ENCODE data around the gene COTL1. TPM values are rescaled to one million over a fixed set of nuclear protein-coding genes. Genes with fewer than 3 reads are reported as not detected.
A peak's percentile ranks its signal among the peaks of the same experiment; 100 is the strongest.

The COTL1 gene
- total and polyA plus RNA-seq, 9 of the 15 experiments (the other 6 are each of a cell fraction or from before 2014, with no cell fraction given) = 27.7 to 185 (median 72.5) TPM

DNA sequence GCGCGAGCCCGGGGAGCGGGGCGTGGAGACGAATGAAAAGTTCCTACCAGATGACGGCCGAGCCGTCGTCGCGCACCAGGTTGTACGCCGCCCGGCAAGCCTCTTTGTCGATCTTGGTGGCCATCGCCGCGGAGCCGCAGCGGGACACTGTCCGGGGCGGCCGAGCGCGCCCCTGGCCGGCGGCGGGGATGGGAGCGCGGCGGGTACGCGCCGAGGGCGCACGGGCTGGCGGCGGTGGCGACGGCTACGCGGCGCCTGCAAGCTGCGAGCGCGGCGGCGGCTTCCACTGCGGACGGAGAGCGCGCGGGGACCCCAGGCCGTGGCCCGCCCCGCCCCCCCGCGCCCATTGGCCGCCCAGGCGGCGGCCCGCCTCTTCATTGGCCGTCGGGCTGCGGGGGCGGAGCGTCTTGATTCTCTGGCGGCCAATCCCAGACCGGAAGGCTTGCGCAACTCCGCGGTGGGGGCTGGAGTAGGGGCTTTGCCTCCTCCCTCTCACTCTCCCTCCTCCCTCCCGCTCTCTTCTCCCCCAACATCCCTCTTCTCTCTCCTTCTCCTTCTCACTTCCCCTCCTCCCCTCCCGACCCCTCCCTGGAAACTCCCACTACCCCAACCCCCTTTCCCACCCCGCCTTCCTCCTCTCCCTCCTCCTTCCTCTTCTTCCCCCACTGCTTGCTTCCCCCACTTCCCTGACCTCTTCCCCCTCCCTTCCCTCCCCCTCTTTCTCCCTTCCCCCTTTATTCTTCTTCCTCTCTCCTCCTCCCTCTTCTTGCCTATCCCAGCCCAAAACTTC, at the start of gene COTL1 (continued):
- TF ChIP-seq, protein P1, sequence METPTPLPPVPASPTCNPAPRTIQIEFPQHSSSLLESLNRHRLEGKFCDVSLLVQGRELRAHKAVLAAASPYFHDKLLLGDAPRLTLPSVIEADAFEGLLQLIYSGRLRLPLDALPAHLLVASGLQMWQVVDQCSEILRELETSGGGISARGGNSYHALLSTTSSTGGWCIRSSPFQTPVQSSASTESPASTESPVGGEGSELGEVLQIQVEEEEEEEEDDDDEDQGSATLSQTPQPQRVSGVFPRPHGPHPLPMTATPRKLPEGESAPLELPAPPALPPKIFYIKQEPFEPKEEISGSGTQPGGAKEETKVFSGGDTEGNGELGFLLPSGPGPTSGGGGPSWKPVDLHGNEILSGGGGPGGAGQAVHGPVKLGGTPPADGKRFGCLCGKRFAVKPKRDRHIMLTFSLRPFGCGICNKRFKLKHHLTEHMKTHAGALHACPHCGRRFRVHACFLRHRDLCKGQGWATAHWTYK (CRISPR knock-in tag; IDR thresholded peaks at IDR 0.05) = peak; percentile 79
- TF ChIP-seq MCM2 (IDR thresholded peaks at IDR 0.05; ENCODE audit: low read depth) (peak; percentile 61; the same call in 1 of the 2 replicates), SRSF9 (IDR thresholded peaks at IDR 0.05; ENCODE audit: borderline replicate concordance, low read depth, low read length) (no peak), PML (IDR thresholded peaks at IDR 0.05; ENCODE audit: low read length) (no peak), SMARCB1 (IDR thresholded peaks at IDR 0.05; ENCODE audit: insufficient read length, low read depth) (no peak), ZNF316 (IDR thresholded peaks at IDR 0.05) (no peak), DNMT1 (IDR thresholded peaks at IDR 0.05) (no peak), KLF6 (CRISPR knock-in tag; IDR thresholded peaks at IDR 0.05; ENCODE audit: borderline replicate concordance) (no peak), NCOA1 (IDR thresholded peaks at IDR 0.05; ENCODE audit: low read depth) (0 out of 2 replicates have a peak, but pooled peaks have one; percentile 19), NONO (IDR thresholded peaks at IDR 0.05; ENCODE audit: low read depth in 2 of 2, low read length in 1 of 2) (peak; percentile 65 to 89; a peak in 3 of 4 replicates), FOS (IDR thresholded peaks at IDR 0.05; ENCODE audit: extremely low read depth, insufficient read length) (peak; percentile 90), FOXP1 (CRISPR knock-in tag; IDR thresholded peaks at IDR 0.05) (no peak), ZNF766 (CRISPR knock-in tag; conservative IDR thresholded peaks at IDR 0.05) (no peak; the same call in 1 of the 2 replicates), MTA3 (IDR thresholded peaks at IDR 0.05; ENCODE audit: borderline replicate concordance) (peak; percentile 49; the same call in 1 of the 2 replicates), SREBF2 (CRISPR knock-in tag; IDR thresholded peaks at IDR 0.05) (no peak), ZNF644 (tag; IDR thresholded peaks at IDR 0.05; ENCODE audit: low read depth) (no peak), ETS2 (tag; IDR thresholded peaks at IDR 0.05; ENCODE audit: borderline replicate concordance, poor library complexity, severe bottlenecking) (no peak), MCM7 (IDR thresholded peaks at IDR 0.05) (no peak), HDAC3 (IDR thresholded peaks at IDR 0.05; ENCODE audit: borderline replicate concordance, partially characterized antibody) (no peak), PURB (CRISPR knock-in tag; IDR thresholded peaks at IDR 0.05; ENCODE audit: low read depth) (no peak), ZBED1 (IDR thresholded peaks at IDR 0.05) (no peak), CSDE1 (IDR thresholded peaks at IDR 0.05) (no peak), SMAD1 (IDR thresholded peaks at IDR 0.05; ENCODE audit: low read depth, low read length, partially characterized antibody) (no peak)
- TF ChIP-seq, protein P2, sequence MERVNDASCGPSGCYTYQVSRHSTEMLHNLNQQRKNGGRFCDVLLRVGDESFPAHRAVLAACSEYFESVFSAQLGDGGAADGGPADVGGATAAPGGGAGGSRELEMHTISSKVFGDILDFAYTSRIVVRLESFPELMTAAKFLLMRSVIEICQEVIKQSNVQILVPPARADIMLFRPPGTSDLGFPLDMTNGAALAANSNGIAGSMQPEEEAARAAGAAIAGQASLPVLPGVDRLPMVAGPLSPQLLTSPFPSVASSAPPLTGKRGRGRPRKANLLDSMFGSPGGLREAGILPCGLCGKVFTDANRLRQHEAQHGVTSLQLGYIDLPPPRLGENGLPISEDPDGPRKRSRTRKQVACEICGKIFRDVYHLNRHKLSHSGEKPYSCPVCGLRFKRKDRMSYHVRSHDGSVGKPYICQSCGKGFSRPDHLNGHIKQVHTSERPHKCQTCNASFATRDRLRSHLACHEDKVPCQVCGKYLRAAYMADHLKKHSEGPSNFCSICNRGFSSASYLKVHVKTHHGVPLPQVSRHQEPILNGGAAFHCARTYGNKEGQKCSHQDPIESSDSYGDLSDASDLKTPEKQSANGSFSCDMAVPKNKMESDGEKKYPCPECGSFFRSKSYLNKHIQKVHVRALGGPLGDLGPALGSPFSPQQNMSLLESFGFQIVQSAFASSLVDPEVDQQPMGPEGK (CRISPR knock-in tag; IDR thresholded peaks at IDR 0.05; ENCODE audit: borderline replicate concordance) = no peak
- TF ChIP-seq, protein P3, sequence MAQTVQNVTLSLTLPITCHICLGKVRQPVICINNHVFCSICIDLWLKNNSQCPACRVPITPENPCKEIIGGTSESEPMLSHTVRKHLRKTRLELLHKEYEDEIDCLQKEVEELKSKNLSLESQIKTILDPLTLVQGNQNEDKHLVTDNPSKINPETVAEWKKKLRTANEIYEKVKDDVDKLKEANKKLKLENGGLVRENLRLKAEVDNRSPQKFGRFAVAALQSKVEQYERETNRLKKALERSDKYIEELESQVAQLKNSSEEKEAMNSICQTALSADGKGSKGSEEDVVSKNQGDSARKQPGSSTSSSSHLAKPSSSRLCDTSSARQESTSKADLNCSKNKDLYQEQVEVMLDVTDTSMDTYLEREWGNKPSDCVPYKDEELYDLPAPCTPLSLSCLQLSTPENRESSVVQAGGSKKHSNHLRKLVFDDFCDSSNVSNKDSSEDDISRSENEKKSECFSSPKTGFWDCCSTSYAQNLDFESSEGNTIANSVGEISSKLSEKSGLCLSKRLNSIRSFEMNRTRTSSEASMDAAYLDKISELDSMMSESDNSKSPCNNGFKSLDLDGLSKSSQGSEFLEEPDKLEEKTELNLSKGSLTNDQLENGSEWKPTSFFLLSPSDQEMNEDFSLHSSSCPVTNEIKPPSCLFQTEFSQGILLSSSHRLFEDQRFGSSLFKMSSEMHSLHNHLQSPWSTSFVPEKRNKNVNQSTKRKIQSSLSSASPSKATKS (CRISPR knock-in tag; IDR thresholded peaks at IDR 0.05) = no peak

All from K562 (cell line).